AG09309 (cell line): ENCODE measurements around the gene STK32C.

Source experiments
- DNase-seq: peaks from one replicate; pipeline ENCODE4 v3.0.0-alpha.2; 2010; ENCODE audit warnings: low read depth
- H3K4me3 ChIP-seq: 2 replicates; pipeline ENCODE4 v1.5.1; 2011; ENCODE audit warnings: mild to moderate bottlenecking, low read depth, low read length, moderate library complexity; ENCODE audit not compliant: control insufficient read depth
- CTCF ChIP-seq: IDR thresholded peaks from 2 replicates; pipeline ENCODE4 v1.5.1; 2011; ENCODE audit warnings: mild to moderate bottlenecking, low read depth, low read length, inconsistent platforms; ENCODE audit not compliant: insufficient read depth, control insufficient read depth; ENCODE audit errors: missing control alignments

Gene STK32C

GRCh38 chr10:132233501-132234085 is 74.2 kb downstream of the STK32C start:
- no peak for DNase-seq
- TF ChIP-seq CTCF: no peak
- H3K4me3 ChIP-seq: no peak overlapping the region

- TF ChIP-seq CTCF: no peak
- no peak for DNase-seq
- H3K4me3 ChIP-seq: no peak overlapping the region
Observed at GRCh38 chr10:132232981-132233380, 74.8 kb downstream of the STK32C start.

GRCh38 chr10:132232023-132232951 is 75.5 kb downstream of the STK32C start:
- no peak for DNase-seq
- no peak overlapping the region for H3K4me3 ChIP-seq
- no peak for TF ChIP-seq CTCF

GRCh38 chr10:132231656-132232022 is 76.1 kb downstream of the STK32C start:
- no peak for TF ChIP-seq CTCF
- no peak overlapping the region for H3K4me3 ChIP-seq
- no peak for DNase-seq

GRCh38 chr10:132230557-132231210 is 77.1 kb downstream of the STK32C start:
- no peak overlapping the region for H3K4me3 ChIP-seq
- no peak for DNase-seq
- TF ChIP-seq CTCF: no peak

GRCh38 chr10:132229834-132230556 is 77.8 kb downstream of the STK32C start:
- DNase-seq: no peak
- TF ChIP-seq CTCF: no peak
- no peak overlapping the region for H3K4me3 ChIP-seq
